Thymus (tissue), 11 donors: ENCODE measurements around the gene CRELD2. TPM values are rescaled to one million over a fixed set of nuclear protein-coding genes. Genes with fewer than 3 reads are reported as not detected.

Source experiments
- DNase-seq, 9 donors: peaks; one replicate each; pipeline ENCODE4 v3.0.0-alpha.2; 2013; ENCODE audit warnings: low spot score in 9 of 9, low read depth in 6 of 9, missing footprints in 1 of 9
- H3K27ac ChIP-seq, 2 donors: one replicate each; pipeline ENCODE4 v1.5.1; 2013; ENCODE audit warnings: control low read depth in 1 of 2, low read depth in 1 of 2, low read length in 1 of 2, mild to moderate bottlenecking in 1 of 2, moderate library complexity in 1 of 2
- H3K27me3 ChIP-seq, 2 donors: one replicate each; pipeline ENCODE4 v1.5.1; 2013; ENCODE audit warnings: low read length in 1 of 2; ENCODE audit not compliant: control insufficient read depth in 2 of 2, insufficient read depth in 1 of 2
- H3K36me3 ChIP-seq, 2 donors: one replicate each; pipeline ENCODE4 v1.5.1; 2013; ENCODE audit warnings: low read length in 1 of 2, mild to moderate bottlenecking in 1 of 2, moderate library complexity in 1 of 2; ENCODE audit not compliant: control insufficient read depth in 2 of 2, insufficient read depth in 2 of 2
- H3K4me1 ChIP-seq, 2 donors: one replicate each; pipeline ENCODE4 v1.5.1; 2013; ENCODE audit warnings: low read length in 2 of 2; ENCODE audit not compliant: control insufficient read depth in 2 of 2, insufficient read depth in 2 of 2
- H3K4me3 ChIP-seq, 2 donors: one replicate each; pipeline ENCODE4 v1.5.1; 2013; ENCODE audit warnings: low read length in 2 of 2, control low read depth in 1 of 2, mild to moderate bottlenecking in 1 of 2
- H3K9me3 ChIP-seq, 2 donors: one replicate each; pipeline ENCODE4 v1.5.1; 2013; ENCODE audit warnings: low read length in 1 of 2, mild to moderate bottlenecking in 1 of 2; ENCODE audit not compliant: control insufficient read depth in 2 of 2, insufficient read depth in 1 of 2
- WGBS: extraction: QIAGEN DNeasy Blood & Tissue Kit; methylation state at CpG from one replicate; pipeline ENCODE4 v1.1.7; 2013; 5-methylcytosine and 5-hydroxymethylcytosine counted together
- polyA plus RNA-seq: library from polyadenylated mRNA; stranded (reverse); fragments of 200-250 nt; gene quantifications from one replicate; pipeline ENCODE4 v1.2.3, GENCODE V29; 2013
- total RNA-seq: library from RNA; stranded (reverse); fragments of 120-200 nt; gene quantifications from one replicate; pipeline ENCODE4 v1.2.4, GENCODE V29; 2013
- donor health status: healthy.

The CRELD2 gene
- total and polyA plus RNA-seq, 2 donors: 24.3 to 25.8 TPM

DNA sequence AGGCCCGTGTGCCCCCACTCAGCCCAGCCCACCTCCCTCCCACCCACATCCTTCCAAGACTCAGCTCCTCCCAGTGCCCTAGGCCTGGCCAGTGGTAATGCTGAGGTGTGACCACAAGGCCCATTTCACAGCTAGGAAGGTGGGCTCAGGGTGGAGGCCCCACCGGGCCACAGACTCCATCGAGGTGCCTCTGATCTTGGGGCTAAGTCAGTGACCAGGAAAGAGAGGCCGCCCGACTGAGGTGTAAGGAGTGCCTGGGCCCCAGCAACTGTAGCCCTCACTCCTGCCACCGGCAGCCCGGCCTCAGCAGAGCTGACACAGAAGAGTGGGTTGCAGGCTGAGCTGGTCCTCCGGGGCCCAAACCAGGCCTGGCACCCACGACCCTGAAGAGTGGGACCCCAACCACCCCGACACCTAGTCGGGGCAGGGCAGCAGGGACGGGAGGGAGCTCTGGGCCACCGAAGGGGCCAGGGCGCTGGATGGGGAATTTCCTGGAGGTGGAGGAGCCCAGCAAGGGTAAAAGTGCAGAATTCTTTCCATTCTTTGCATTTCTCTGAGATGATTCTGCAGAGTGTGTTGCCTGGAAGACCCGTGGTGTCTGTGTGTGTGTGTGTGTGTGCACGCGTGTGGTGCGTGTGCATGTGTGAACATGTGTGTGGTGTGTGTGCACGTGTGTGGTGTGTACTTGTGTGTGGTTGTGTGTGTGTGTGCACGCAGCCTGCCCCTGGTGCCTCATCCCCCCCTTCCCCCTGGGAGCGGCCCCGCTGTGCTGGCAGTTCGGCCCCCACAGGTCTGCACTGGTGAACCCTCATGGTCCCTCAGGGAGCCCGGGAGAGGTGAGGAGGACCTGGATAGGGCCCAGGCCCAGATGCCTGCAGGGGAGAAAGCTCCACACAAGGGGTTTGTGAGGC, 33.8 kb downstream of the CRELD2 start:
- Histone ChIP-seq H3K4me3 (no peak overlapping the region), H3K4me1 (peaks cover 0 to 11% of the 10 kb centered on the region in 2 donors), H3K9me3 (no peaks in the 10 kb centered on the region), H3K36me3 (no peaks in the 10 kb centered on the region), H3K27ac (peak overlapping the region; percentile 32 to 66), H3K27me3 (no peaks in the 10 kb centered on the region)
- 94% methylated on average over 24 of the region's 24 CpGs for WGBS
- no peak for DNase-seq

DNA sequence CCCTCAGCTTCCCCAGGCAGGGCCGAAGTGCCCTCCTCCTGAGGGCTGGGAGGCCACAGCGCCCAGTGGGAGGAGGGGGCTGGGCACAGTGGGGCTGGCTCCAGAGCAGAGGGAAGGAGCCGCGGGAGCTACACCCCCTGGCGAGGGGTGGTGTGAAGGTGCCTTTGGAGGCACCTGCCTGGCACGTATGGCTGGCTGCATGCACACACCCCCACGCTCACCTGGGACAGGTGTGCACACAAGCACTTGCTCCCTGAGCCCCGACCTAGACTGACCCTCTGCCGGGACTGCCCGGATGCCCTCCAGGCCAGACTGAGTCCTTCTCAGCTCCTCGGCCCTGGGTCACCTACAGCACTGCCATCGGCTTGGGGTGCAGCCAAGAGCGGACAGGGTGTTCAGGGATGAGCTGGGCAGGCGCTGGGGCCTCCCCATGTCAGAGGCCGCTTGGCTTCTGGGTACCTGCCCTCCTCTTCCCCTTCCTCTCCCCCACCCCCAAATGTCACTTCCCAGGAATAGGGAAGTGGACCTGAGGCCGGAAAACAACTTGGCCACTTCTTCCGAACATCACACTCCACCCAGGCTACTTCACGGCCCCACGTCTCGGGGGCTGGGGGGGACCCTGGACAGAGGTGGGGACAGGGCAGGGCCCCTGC, 34.7 kb downstream of the CRELD2 start:
- H3K4me1 ChIP-seq: peaks cover 0 to 11% of the 10 kb centered on the region in 2 donors
- DNase-seq: no peak
- 90% methylated on average over 20 of the region's 20 CpGs for WGBS
- H3K9me3 ChIP-seq: no peaks in the 10 kb centered on the region
- no peak overlapping the region for H3K27ac ChIP-seq
- H3K4me3 ChIP-seq: no peak overlapping the region
- H3K27me3 ChIP-seq: no peaks in the 10 kb centered on the region
- H3K36me3 ChIP-seq: no peaks in the 10 kb centered on the region

DNA sequence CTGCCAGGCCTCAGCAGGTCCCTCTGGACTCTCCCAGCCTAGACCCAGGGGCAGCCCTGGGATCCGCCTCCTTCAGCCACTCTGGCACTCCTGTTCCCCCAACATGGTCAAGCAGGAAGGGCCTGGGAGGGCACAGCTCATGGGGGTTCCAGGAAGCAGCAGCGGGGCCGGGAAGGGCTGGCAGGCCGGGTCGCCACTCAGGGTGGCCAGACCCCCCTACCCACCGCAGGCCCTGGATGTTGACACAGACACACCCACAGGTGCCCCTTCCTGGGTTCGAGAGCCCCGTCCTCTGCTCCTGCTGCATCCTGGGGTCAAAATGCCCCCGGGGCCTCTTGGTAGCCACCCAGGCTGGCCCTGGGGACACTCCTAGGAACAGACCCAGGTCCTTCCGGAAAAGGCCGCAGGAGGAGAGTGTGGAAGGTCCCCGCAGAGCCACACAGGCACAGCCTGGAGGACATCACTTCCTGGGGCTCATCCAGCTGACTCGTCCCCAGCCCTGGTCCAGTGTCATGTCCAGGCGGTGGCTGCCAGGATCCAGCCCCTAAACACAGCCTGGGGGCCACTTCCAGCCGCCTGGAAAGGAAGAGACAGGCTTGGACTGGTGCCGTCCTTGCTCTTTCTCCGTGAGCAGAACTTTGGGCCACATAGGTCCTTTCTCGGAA, 35.4 kb downstream of the CRELD2 start:
- Histone ChIP-seq H3K9me3 (no peaks in the 10 kb centered on the region), H3K4me1 (peaks cover 0 to 11% of the 10 kb centered on the region in 2 donors), H3K4me3 (no peak overlapping the region), H3K36me3 (no peaks in the 10 kb centered on the region), H3K27ac (no peak overlapping the region), H3K27me3 (no peaks in the 10 kb centered on the region)
- DNase-seq: no peak
- WGBS: 95% methylated on average over 18 of the region's 18 CpGs

DNA sequence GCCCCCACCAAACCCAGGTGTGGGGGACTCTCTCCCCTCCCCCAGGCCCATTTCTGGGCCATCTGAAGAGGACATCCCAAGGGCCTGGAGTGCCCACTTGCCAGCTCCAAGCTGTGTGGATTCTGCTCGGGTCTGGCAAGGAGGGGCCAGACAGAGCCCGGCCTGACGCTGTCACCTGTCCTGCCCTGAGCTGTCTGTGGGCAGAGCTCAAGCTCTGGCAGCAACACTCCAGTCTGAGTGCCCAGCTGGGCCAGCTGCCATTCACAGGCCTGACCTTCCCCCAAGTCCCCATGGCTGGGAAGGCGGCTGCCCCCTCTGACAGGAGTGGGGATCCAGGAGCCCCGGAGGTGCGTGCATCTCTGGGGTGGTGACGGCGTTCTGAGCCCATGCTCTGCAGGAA, 35.9 kb downstream of the CRELD2 start:
- peaks cover under 1 to 13% of the 10 kb centered on the region in 2 donors for H3K4me1 ChIP-seq
- no peaks in the 10 kb centered on the region for H3K9me3 ChIP-seq
- H3K27ac ChIP-seq: no peak overlapping the region
- no peak for DNase-seq
- no peaks in the 10 kb centered on the region for H3K27me3 ChIP-seq
- H3K36me3 ChIP-seq: no peaks in the 10 kb centered on the region
- WGBS: 94% methylated on average over 8 of the region's 8 CpGs
- no peak overlapping the region for H3K4me3 ChIP-seq

DNA sequence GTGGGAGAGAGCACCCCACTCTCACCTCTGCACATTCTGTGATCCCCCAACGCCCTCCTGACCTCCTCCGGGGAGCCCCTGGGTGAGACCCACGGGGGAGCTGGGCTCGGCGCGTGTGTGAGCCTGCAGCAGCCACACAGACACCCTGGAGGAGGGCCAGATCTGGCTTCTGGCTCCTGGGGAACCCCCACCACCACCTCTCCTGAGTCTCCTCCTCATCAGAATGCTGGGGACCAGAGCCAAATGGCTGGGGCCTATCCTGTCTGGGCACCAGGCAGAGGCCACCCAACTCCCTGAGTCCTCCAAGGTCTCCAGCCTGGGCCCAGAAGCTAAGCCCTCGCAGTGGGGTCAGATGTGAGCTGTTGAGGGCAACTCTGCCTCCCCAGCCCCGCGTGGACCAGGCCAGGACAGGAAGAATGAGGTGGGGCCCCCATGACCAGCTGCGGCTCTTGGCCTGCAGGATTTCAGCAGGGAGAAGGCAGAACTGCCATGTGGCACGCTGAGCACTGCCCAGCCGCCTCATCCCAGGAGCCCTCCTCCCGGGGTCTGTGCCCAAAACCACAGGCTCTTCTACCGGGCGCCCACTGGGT, 36.7 kb downstream of the CRELD2 start:
- Histone ChIP-seq H3K4me3 (no peak overlapping the region), H3K27ac (no peak overlapping the region), H3K27me3 (no peaks in the 10 kb centered on the region), H3K9me3 (no peaks in the 10 kb centered on the region), H3K36me3 (no peaks in the 10 kb centered on the region), H3K4me1 (peaks cover 3 to 19% of the 10 kb centered on the region in 2 donors)
- WGBS: 91% methylated on average over 15 of the region's 15 CpGs
- DNase-seq: no peak

DNA sequence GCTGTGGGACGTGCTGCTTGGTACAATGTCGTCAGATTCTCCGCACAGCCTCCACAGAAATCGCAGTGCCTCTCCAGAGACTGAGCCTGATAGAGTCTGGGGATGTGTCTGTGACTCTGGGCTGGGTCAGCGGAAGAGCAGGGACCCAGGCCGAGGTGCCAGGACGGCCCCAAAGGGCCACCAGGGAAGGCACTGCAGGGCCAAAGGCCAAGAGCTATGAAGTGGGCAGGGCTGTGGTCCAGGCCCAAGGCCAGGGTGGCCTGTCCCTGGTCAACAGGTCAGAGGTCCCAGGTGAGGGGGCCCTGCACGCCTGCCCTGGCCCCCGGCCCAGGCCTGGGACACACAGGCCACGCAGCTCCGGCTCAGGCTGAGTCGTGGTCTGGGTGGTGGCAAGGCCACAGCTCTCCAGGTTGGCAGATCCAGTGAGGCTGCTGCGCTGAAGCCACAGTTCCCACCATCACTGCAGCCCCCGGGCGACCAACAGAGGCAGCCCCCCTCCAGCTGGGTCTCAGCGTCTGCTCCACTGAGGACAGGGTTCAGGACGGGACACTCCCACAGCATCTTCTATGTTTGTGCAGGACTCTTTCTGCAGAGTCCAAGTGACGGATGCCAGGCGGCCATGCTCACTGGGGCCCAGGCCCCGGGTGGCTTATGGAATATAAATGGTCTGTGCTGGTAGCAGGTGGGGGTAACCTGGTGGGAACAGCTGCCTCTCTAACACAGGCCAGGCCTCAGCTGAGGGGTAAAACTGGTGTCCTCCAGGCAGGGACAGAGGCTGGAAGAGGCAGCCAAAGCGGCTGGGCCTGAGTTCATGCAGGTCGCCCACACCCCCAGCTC, 37.4 kb downstream of the CRELD2 start:
- Histone ChIP-seq H3K4me3 (no peak overlapping the region), H3K27ac (no peak overlapping the region), H3K36me3 (no peaks in the 10 kb centered on the region), H3K27me3 (no peaks in the 10 kb centered on the region), H3K4me1 (peaks cover 3 to 18% of the 10 kb centered on the region in 2 donors), H3K9me3 (no peaks in the 10 kb centered on the region)
- whole genome bisulfite sequencing: 97% methylated on average over 22 of the region's 22 CpGs
- DNase-seq: no peak

DNA sequence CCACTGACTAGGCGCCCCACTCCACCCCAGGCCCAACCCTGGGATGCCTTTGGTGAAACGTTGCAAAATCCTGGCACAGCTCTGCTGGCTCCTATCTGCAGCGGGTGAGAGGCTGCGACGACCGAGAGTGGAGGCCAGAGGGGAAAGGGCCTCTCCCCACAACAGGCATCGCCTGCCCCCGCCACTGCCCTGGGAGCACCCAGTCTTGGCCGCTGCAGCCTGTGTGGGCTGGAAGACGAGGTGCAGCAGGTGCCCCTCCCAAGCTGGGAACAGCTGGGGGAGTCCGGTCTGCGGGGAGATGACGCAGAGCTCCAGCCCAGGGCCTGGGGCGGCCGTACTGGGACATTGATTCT, 38.0 kb downstream of the CRELD2 start:
- Histone ChIP-seq H3K4me1 (peaks cover 3 to 17% of the 10 kb centered on the region in 2 donors), H3K9me3 (no peaks in the 10 kb centered on the region), H3K27ac (no peak overlapping the region), H3K27me3 (no peaks in the 10 kb centered on the region), H3K4me3 (no peak overlapping the region), H3K36me3 (no peaks in the 10 kb centered on the region)
- 95% methylated on average over 15 of the region's 15 CpGs for WGBS
- no peak for DNase-seq

DNA sequence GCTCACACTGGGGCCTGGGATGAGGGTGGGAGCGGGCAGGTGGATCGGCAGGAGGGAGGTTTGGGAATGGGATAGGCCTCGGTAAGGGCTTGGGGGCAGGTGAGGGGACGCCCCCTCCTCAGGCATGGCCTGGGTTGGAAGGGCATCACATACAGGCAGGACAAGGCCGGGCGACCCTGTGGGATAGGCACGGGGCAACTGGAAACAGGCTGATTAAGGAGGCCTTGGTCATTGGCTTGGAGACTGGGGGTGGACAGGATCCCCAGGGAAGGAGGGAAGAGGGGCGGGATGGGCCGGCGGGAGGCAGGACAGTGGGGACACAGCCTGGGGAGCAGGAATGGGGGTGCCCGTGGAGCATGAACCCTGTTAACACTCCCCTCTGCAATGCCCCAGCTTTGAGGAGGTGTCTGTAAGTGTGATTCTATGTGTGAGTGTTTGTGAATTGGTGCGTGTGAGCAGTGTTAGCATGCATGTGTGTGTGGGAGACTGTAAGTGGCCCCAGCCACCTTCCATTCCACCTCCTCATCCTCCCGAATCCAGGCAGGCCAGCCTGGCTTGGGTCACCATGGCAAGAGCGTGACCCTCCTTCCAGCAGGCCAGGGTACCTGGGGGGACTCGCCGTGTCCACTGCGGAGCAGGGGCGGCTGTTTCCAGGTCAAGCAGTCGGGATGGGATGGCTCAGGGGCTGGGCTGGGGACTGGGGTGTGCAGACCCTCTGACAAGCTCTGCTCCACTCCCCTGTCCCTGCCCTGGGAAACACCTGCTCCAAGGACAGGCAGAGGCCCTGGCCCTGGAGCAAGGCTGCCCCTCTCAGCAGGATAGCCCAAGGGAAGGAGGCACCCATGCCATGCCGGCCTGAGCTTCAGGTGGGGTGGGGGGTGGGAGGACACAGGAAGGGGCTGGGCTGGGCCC, 38.7 kb downstream of the CRELD2 start:
- H3K36me3 ChIP-seq: no peaks in the 10 kb centered on the region
- H3K27me3 ChIP-seq: no peaks in the 10 kb centered on the region
- no peaks in the 10 kb centered on the region for H3K9me3 ChIP-seq
- no peak overlapping the region for H3K4me3 ChIP-seq
- H3K27ac ChIP-seq: no peak overlapping the region
- peaks cover 6 to 13% of the 10 kb centered on the region in 2 donors for H3K4me1 ChIP-seq
- WGBS: 93% methylated on average over 20 of the region's 20 CpGs
- DNase-seq: no peak
